GM12874 (cell line): ENCODE measurements around the gene ADCY7.
A peak's percentile ranks its signal among the peaks of the same experiment; 100 is the strongest.

ENCODE experiments used
- TF ChIP-seq, protein P1 (sequence below): IDR thresholded peaks from 2 replicates; pipeline ENCODE4 v1.5.1; 2011; ENCODE audit warnings: low read depth, mild to moderate bottlenecking, control low read depth, low read length, moderate library complexity; ENCODE audit not compliant: insufficient read depth

Gene ADCY7

DNA sequence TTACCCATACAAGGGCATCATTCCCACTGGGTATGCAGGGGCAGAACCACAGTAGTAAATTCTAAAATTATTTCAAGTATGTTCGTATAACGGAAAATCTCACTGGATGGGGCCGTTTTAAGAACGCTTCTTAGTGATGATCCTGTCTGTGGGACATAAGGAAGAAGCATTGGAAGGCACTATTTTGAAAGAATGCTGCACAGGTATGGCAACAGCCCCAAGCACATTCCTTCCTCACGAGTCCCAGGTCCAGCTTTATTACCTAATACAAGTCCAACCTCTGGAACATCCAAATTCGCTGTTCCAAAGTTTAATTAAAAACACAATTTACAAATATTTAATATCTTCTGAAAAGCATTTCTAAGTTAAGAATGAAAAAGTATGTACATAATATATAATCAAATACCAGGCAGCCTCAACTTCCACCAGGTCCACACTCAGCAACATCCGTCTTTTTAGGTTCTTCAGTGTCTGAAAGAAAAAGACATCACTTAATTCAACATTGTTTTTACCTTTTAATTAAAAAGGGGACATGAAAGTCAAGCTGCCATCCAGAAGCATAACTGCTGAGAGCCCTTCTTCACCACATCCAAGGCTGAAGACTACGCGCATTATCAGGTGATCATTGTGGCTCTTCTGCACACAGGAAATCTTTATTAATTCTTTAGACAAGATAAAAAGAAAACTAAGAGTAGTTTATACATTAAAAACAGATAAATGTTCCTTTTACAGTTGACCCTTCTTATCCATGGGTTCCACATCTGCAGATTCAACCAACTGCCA is 52.6 kb downstream of the ADCY7 start:
- TF ChIP-seq, protein P1, sequence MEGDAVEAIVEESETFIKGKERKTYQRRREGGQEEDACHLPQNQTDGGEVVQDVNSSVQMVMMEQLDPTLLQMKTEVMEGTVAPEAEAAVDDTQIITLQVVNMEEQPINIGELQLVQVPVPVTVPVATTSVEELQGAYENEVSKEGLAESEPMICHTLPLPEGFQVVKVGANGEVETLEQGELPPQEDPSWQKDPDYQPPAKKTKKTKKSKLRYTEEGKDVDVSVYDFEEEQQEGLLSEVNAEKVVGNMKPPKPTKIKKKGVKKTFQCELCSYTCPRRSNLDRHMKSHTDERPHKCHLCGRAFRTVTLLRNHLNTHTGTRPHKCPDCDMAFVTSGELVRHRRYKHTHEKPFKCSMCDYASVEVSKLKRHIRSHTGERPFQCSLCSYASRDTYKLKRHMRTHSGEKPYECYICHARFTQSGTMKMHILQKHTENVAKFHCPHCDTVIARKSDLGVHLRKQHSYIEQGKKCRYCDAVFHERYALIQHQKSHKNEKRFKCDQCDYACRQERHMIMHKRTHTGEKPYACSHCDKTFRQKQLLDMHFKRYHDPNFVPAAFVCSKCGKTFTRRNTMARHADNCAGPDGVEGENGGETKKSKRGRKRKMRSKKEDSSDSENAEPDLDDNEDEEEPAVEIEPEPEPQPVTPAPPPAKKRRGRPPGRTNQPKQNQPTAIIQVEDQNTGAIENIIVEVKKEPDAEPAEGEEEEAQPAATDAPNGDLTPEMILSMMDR = no peak

- TF ChIP-seq, protein P1 = no peak
Measured at GRCh38 chr16:50320310-50320709, 54.0 kb downstream of the ADCY7 start.

- TF ChIP-seq, protein P1 = no peak
Measured at GRCh38 chr16:50322333-50322732, 56.0 kb downstream of the ADCY7 start.

GRCh38 chr16:50323335-50324011 is 57.1 kb downstream of the ADCY7 start:
- TF ChIP-seq, protein P1 = no peak

- TF ChIP-seq, protein P1 = no peak
Measured at GRCh38 chr16:50324345-50324744, 58.0 kb downstream of the ADCY7 start.

DNA sequence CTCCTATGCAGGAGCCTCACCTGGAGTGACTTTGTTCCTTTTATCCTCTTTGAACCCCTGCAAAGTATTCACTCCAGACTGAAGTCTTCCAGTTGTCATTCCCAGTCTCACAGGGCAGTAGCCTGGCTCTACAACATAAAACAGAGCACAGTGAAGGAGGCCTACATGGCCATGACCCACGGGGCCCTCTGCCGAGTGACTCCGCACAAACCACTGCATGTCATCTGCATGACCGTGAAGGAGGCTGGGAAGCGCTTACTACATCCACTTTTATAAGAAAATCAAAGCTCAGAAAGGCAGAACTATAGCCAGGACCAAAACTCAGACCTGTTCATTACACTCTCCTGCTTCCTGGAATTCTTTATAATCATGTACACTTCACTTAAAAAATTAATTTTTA is 59.9 kb downstream of the ADCY7 start:
- TF ChIP-seq, protein P1 = no peak

- TF ChIP-seq, protein P1 = peak; percentile 67; the same call in 1 of the 2 replicates
Measured at GRCh38 chr16:50326835-50327465, 60.6 kb downstream of the ADCY7 start.
